OCI-LY7 (cell line): ENCODE data around the gene MPL. TPM values are rescaled to one million over a fixed set of nuclear protein-coding genes. Genes with fewer than 3 reads are reported as not detected.

Experiments
- BruUV-seq: library from RNA; stranded (reverse); fragments of 400-500 nt; replicated peaks from 2 replicates; lab custom pipeline; 2021; lab: Mats Ljungman, UMichigan
- CTCF ChIA-PET: fragments of 300-600 bp; sonication (Branson Sonifier 250); formaldehyde crosslinking; loops from one replicate; lab custom pipeline; 2022; ENCODE audit warnings: antibody characterized with exemption; ENCODE audit not compliant: unreplicated experiment; lab: Charles Lee
- POLR2A ChIA-PET: fragments of 300-600 bp; sonication (Branson Sonifier 250); formaldehyde crosslinking; loops from one replicate; lab custom pipeline; 2022; ENCODE audit warnings: antibody characterized with exemption; lab: Charles Lee
- DNase-seq: peaks from one replicate; pipeline ENCODE4 v3.0.0-alpha.2; 2015; ENCODE audit warnings: low spot score
- H2AFZ ChIP-seq: fragments of 200-600 bp; sonication (generic), shearing (Covaris generic); 2 replicates; pipeline ENCODE4 v1.6.1; 2014; ENCODE audit warnings: mild to moderate bottlenecking, antibody characterized with exemption, low read length, moderate library complexity
- H3K27ac ChIP-seq: fragments of 200-600 bp; sonication (generic); 2 replicates; pipeline ENCODE4 v1.5.1; 2014; ENCODE audit warnings: mixed run types, low read depth, mild to moderate bottlenecking, moderate library complexity, low read length, inconsistent platforms; ENCODE audit not compliant: poor library complexity, severe bottlenecking
- H3K36me3 ChIP-seq: fragments of 200-600 bp; sonication (generic); 2 replicates; pipeline ENCODE4 v1.6.1; 2014; ENCODE audit warnings: mild to moderate bottlenecking, antibody characterized with exemption, low read length, moderate library complexity, mixed read lengths; ENCODE audit not compliant: insufficient read depth
- H3K4me1 ChIP-seq: fragments of 200-600 bp; sonication (generic); 2 replicates; pipeline ENCODE4 v1.5.1; 2014; ENCODE audit warnings: mild to moderate bottlenecking, low read length; ENCODE audit not compliant: insufficient read depth, poor library complexity, severe bottlenecking
- H3K4me2 ChIP-seq: fragments of 200-600 bp; sonication (generic); 2 replicates; pipeline ENCODE4 v1.6.1; 2014; ENCODE audit warnings: mild to moderate bottlenecking, low read length
- H3K4me3 ChIP-seq: fragments of 200-600 bp; sonication (generic); 2 replicates; pipeline ENCODE4 v1.5.1; 2014; ENCODE audit warnings: mild to moderate bottlenecking, low read depth, low read length; ENCODE audit not compliant: poor library complexity, severe bottlenecking
- H3K79me2 ChIP-seq: fragments of 200-600 bp; sonication (generic); 2 replicates; pipeline ENCODE4 v1.6.1; 2016; ENCODE audit warnings: low read depth, mild to moderate bottlenecking, low read length, moderate library complexity, mixed read lengths; ENCODE audit not compliant: insufficient read depth
- H3K9me2 ChIP-seq: fragments of 200-600 bp; sonication (generic); 2 replicates; pipeline ENCODE4 v1.6.1; 2016; ENCODE audit warnings: mild to moderate bottlenecking, low read length, mixed read lengths; ENCODE audit not compliant: insufficient read depth
- H3K9me3 ChIP-seq: fragments of 200-600 bp; sonication (generic); 2 replicates; pipeline ENCODE4 v1.6.1; 2014; ENCODE audit warnings: mild to moderate bottlenecking, mixed run types, low read length, mixed read lengths
- H4K20me1 ChIP-seq: fragments of 200-600 bp; sonication (generic); 2 replicates; pipeline ENCODE4 v1.6.1; 2014; ENCODE audit warnings: mild to moderate bottlenecking, antibody characterized with exemption, low read length, moderate library complexity, mixed read lengths; ENCODE audit not compliant: insufficient read depth
- CTCF ChIP-seq: fragments of 200-600 bp; sonication (generic); conservative IDR thresholded peaks from 2 replicates; pipeline ENCODE4 v1.5.1; 2014; ENCODE audit warnings: mild to moderate bottlenecking, antibody characterized with exemption, low read length, moderate library complexity, mixed read lengths
- EZH2phosphoT487 ChIP-seq: fragments of 200-600 bp; sonication (generic); IDR thresholded peaks from 2 replicates; pipeline ENCODE4 v1.6.1; 2018; ENCODE audit warnings: low read depth, borderline replicate concordance, mild to moderate bottlenecking, mixed run types, antibody characterized with exemption, low read length, moderate library complexity, mixed read lengths
- intact Hi-C: fragments of 100-400 bp; cut with micrococcal nuclease; formaldehyde crosslinking; loops from one replicate; pipeline ENCODE4 v1.10.0; 2022; ENCODE audit not compliant: unreplicated experiment
- total RNA-seq, 2 experiments: library from RNA; depleted of rRNA in 1 of 2; stranded (reverse); fragments of >200 nt in 1 of 2; shearing (Covaris generic) in 1 of 2; gene quantifications; 2 replicates each; pipeline ENCODE4 v1.2.3, GENCODE V29; 2014 to 2022

MPL gene
- total RNA-seq, 2 experiments from 2014 or later, result not detected

- POLR2A ChIA-PET, result no interaction called here
- CTCF ChIA-PET, result no interaction called here
- intact Hi-C loops, result no loop called here
These were observed 23.0 kb downstream of the MPL start for GRCh38 chr1:43360616-43361015.

GRCh38 chr1:43363283-43363934 lies 25.8 kb downstream of the MPL start:
- Histone ChIP-seq H3K79me2 (peaks cover 40% of the 10 kb centered on the region), H3K4me2 (no peak overlapping the region), H3K4me1 (peaks cover 39% of the 10 kb centered on the region), H3K9me3 (no peaks in the 10 kb centered on the region), H3K4me3 (no peak overlapping the region), H4K20me1 (peaks cover 4% of the 10 kb centered on the region; the same call in 1 of the 2 replicates), H3K9me2 (no peaks in the 10 kb centered on the region), H3K36me3 (peaks cover 67% of the 10 kb centered on the region), H3K27ac (no peak overlapping the region), H2AFZ (no peak overlapping the region)
- peak; percentile 8 for DNase-seq
- intact Hi-C loops, result no loop called here
- POLR2A ChIA-PET, result no interaction called here
- TF ChIP-seq EZH2phosphoT487, result no peak
- TF ChIP-seq CTCF, result no peak
- BruUV-seq, result no TSS peak
- CTCF ChIA-PET, result no interaction called here

More at GRCh38 chr1:43360616-43361015, 23.0 kb downstream of the MPL start:
- no TSS peak for BruUV-seq
- H3K4me3 ChIP-seq, result peak overlapping the region; percentile 99
- no peaks in the 10 kb centered on the region for H3K9me2 ChIP-seq
- peaks cover 34% of the 10 kb centered on the region for H3K4me1 ChIP-seq
- peaks cover 28% of the 10 kb centered on the region for H3K79me2 ChIP-seq
- peak overlapping the region; percentile 96 for H3K4me2 ChIP-seq
- peak overlapping the region; percentile 76 for H3K27ac ChIP-seq
- peaks cover 67% of the 10 kb centered on the region for H3K36me3 ChIP-seq
- H4K20me1 ChIP-seq, result peaks cover 4% of the 10 kb centered on the region; the same call in 1 of the 2 replicates
- no peak for TF ChIP-seq EZH2phosphoT487
- TF ChIP-seq CTCF, result no peak
- no peak overlapping the region for H2AFZ ChIP-seq
- H3K9me3 ChIP-seq, result no peaks in the 10 kb centered on the region
- DNase-seq, result no peak

- Histone ChIP-seq H3K9me2 (no peaks in the 10 kb centered on the region), H3K36me3 (peaks cover 65% of the 10 kb centered on the region), H3K4me2 (no peak overlapping the region), H3K79me2 (peaks cover 37% of the 10 kb centered on the region), H3K27ac (no peak overlapping the region), H3K4me1 (peaks cover 45% of the 10 kb centered on the region), H3K9me3 (no peaks in the 10 kb centered on the region), H2AFZ (no peak overlapping the region), H4K20me1 (peaks cover 4% of the 10 kb centered on the region; the same call in 1 of the 2 replicates), H3K4me3 (no peak overlapping the region)
- no peak for DNase-seq
- TSS peak; percentile 72 for BruUV-seq
- ChIA-PET POLR2A (no interaction called here), CTCF (no interaction called here)
- no peak for TF ChIP-seq CTCF
- no peak for TF ChIP-seq EZH2phosphoT487
- intact Hi-C loops, result no loop called here
These were observed 26.4 kb downstream of the MPL start for GRCh38 chr1:43363935-43364525.
